SK-N-SH (cell line): Measurements from ENCODE around the gene OPCML. TPM values are rescaled to one million over a fixed set of nuclear protein-coding genes. Genes with fewer than 3 reads are reported as not detected.

ENCODE experiments used
- CTCF ChIA-PET: fragments of 300-600, 350-600 bp; formaldehyde crosslinking; extraction: SDS; loops from one replicate; lab custom pipeline; 2021; lab: Yijun Ruan, JAX
- POLR2A ChIA-PET: fragments of 350-600 bp; sonication (Branson Sonifier 250); formaldehyde crosslinking; extraction: SDS; loops from one replicate; lab custom pipeline; 2020; ENCODE audit warnings: antibody characterized with exemption, inconsistent platforms; lab: Yijun Ruan, JAX
- DNase-seq: peaks from one replicate; pipeline ENCODE4 v3.0.0; 2012
- H2AFZ ChIP-seq: fragments of 200-600 bp; sonication (generic); 2 replicates; pipeline ENCODE4 v1.8.1; 2016; ENCODE audit warnings: antibody characterized with exemption, mild to moderate bottlenecking, low read depth
- H3F3A ChIP-seq: fragments of 200-600 bp; sonication (generic); replicated peaks from 2 replicates; pipeline ENCODE3; 2016; ENCODE audit warnings: antibody characterized with exemption, mild to moderate bottlenecking; ENCODE audit not compliant: insufficient read depth
- H3K27ac ChIP-seq, 2 experiments: fragments of 200-500 bp in 1 of 2; fragments of 200-600 bp in 1 of 2; sonication (Bioruptor generic) in 1 of 2; sonication (generic), shearing (Covaris generic) in 1 of 2; 2 replicates each; pipeline versions ENCODE4 v1.5.1 to v1.6.1; 2014 to 2016; ENCODE audit warnings: low read depth in 2 of 2, inconsistent platforms in 1 of 2, low read length in 1 of 2, mild to moderate bottlenecking in 1 of 2, mixed read lengths in 1 of 2
- H3K27me3 ChIP-seq: fragments of 200-600 bp; sonication (generic), shearing (Covaris generic); 2 replicates; pipeline ENCODE4 v1.6.1; 2016; ENCODE audit warnings: mixed run types; ENCODE audit not compliant: insufficient read depth
- H3K36me3 ChIP-seq, 2 experiments: fragments of 200-500 bp in 1 of 2; fragments of 200-600 bp in 1 of 2; sonication (Bioruptor generic) in 1 of 2; sonication (generic) in 1 of 2; replicated peaks in 1 of 2; 2 replicates each; pipeline versions ENCODE3 to v1.5.1; 2014 to 2016; ENCODE audit warnings: low read length in 1 of 2, mild to moderate bottlenecking in 1 of 2; ENCODE audit not compliant: insufficient read depth in 2 of 2, control insufficient read depth in 1 of 2
- H3K4me1 ChIP-seq, 2 experiments: fragments of 200-500 bp in 1 of 2; fragments of 200-600 bp in 1 of 2; sonication (Bioruptor generic) in 1 of 2; sonication (generic), shearing (Covaris generic) in 1 of 2; 2 replicates each; pipeline versions ENCODE4 v1.5.1 to v1.6.1; 2014 to 2016; ENCODE audit warnings: low read depth in 1 of 2, low read length in 1 of 2, mixed run types in 1 of 2; ENCODE audit not compliant: insufficient read depth in 2 of 2, control insufficient read depth in 1 of 2
- H3K4me2 ChIP-seq: fragments of 200-600 bp; sonication (generic), shearing (Covaris generic); 2 replicates; pipeline ENCODE4 v1.6.1; 2017; ENCODE audit warnings: mixed run types
- H3K4me3 ChIP-seq, 2 experiments: fragments of 200-500 bp in 1 of 2; fragments of 200-600 bp in 1 of 2; sonication (Bioruptor generic) in 1 of 2; sonication (generic), shearing (Covaris generic) in 1 of 2; 2 replicates each; pipeline versions ENCODE4 v1.5.1 to v1.8.1; 2014 to 2016; ENCODE audit warnings: low read depth in 2 of 2, inconsistent platforms in 1 of 2, low read length in 1 of 2, mild to moderate bottlenecking in 1 of 2, mixed read lengths in 1 of 2, moderate library complexity in 1 of 2
- H3K79me2 ChIP-seq: fragments of 200-600 bp; sonication (generic); 2 replicates; pipeline ENCODE4 v1.8.1; 2017; ENCODE audit warnings: mild to moderate bottlenecking; ENCODE audit not compliant: insufficient read depth
- H3K9ac ChIP-seq: fragments of 200-600 bp; sonication (generic); 2 replicates; pipeline ENCODE4 v1.6.1; 2017; ENCODE audit warnings: mixed run types
- H3K9me2 ChIP-seq: fragments of 200-600 bp; sonication (generic); 2 replicates; pipeline ENCODE4 v1.6.1; 2017; ENCODE audit warnings: mixed run types
- H3K9me3 ChIP-seq: fragments of 200-600 bp; sonication (generic); 2 replicates; pipeline ENCODE4 v1.6.1; 2017; ENCODE audit warnings: mixed run types, mild to moderate bottlenecking, moderate library complexity
- H4K20me1 ChIP-seq: fragments of 200-600 bp; sonication (generic); 2 replicates; pipeline ENCODE4 v1.6.1; 2017; ENCODE audit warnings: mild to moderate bottlenecking, mixed run types; ENCODE audit not compliant: insufficient read depth
- CHD2 ChIP-seq: fragments of 150-350 bp; IDR thresholded peaks from 2 replicates; pipeline ENCODE4 v1.6.1; 2018; ENCODE audit warnings: low read length; ENCODE audit not compliant: partially characterized antibody
- CTCF ChIP-seq: fragments of 200-600 bp; sonication (generic); IDR thresholded peaks from 2 replicates; pipeline ENCODE4 v1.6.1; 2017; ENCODE audit warnings: antibody characterized with exemption, mild to moderate bottlenecking, moderate library complexity
- ELF1 ChIP-seq: IDR thresholded peaks from 2 replicates; pipeline ENCODE4 v1.4.0; 2012
- EP300 ChIP-seq, 2 experiments: IDR thresholded peaks; 2 replicates each; pipeline versions ENCODE4 v1.4.0 to v1.6.1; 2012; ENCODE audit warnings: borderline replicate concordance in 1 of 2, low read depth in 1 of 2, low read length in 1 of 2
- GATA2 ChIP-seq: sonication (generic); formaldehyde crosslinking; IDR thresholded peaks from 2 replicates; pipeline ENCODE4 v1.5.0; 2020; ENCODE audit warnings: mild to moderate bottlenecking, missing genetic modification reagents
- MAX ChIP-seq: IDR thresholded peaks from 2 replicates; pipeline ENCODE4 v1.4.0; 2012; ENCODE audit warnings: low read depth
- MEF2A ChIP-seq: IDR thresholded peaks from 2 replicates; pipeline ENCODE4 v1.4.0; 2012; ENCODE audit warnings: low read depth, borderline replicate concordance
- MXI1 ChIP-seq: IDR thresholded peaks from 2 replicates; pipeline ENCODE4 v1.6.1; 2012; ENCODE audit warnings: mild to moderate bottlenecking, low read depth, low read length, improper control_type of control experiment
- NRF1 ChIP-seq: IDR thresholded peaks from 2 replicates; pipeline ENCODE4 v1.6.1; 2012; ENCODE audit warnings: low read depth, mild to moderate bottlenecking, low read length
- PBX3 ChIP-seq: IDR thresholded peaks from 2 replicates; pipeline ENCODE4; 2012
- POLR2AphosphoS5 ChIP-seq: IDR thresholded peaks from 2 replicates; pipeline ENCODE4 v1.6.1; 2012; ENCODE audit warnings: low read depth, low read length
- RCOR1 ChIP-seq: fragments of 150-350 bp; IDR thresholded peaks from 2 replicates; pipeline ENCODE4 v1.6.1; 2017; ENCODE audit warnings: antibody characterized with exemption, low read length
- RFX5 ChIP-seq: IDR thresholded peaks from 2 replicates; pipeline ENCODE4 v1.6.1; 2012; ENCODE audit warnings: mild to moderate bottlenecking, improper control_type of control experiment, low read length
- TCF12 ChIP-seq: IDR thresholded peaks from 2 replicates; pipeline ENCODE4 v1.4.0; 2012
- TEAD4 ChIP-seq: IDR thresholded peaks from 2 replicates; pipeline ENCODE4 v1.4.0; 2012; ENCODE audit warnings: mild to moderate bottlenecking, borderline replicate concordance; ENCODE audit not compliant: insufficient read depth
- USF2 ChIP-seq: fragments of 150-350 bp; IDR thresholded peaks from 2 replicates; pipeline ENCODE4 v1.6.1; 2017; ENCODE audit warnings: antibody characterized with exemption, low read length, low read depth, borderline replicate concordance
- YY1 ChIP-seq: IDR thresholded peaks from 2 replicates; pipeline ENCODE4 v1.4.0; 2012; ENCODE audit warnings: low read depth, mild to moderate bottlenecking
- WGBS: methylation state at CpG from one replicate; pipeline ENCODE4 v1.1.6; 2017; ENCODE audit warnings: low lambda C conversion rate; 5-methylcytosine and 5-hydroxymethylcytosine counted together
- polyA plus RNA-seq, 3 experiments: library from polyadenylated mRNA; depleted of rRNA; stranded (reverse); fragments of >200 nt; gene quantifications; 2 replicates each; pipeline ENCODE4 v1.2.3, GENCODE V29; 2012
- TF ChIP-seq, protein P1 (sequence below): IDR thresholded peaks from 2 replicates; pipeline ENCODE4 v1.4.0; 2012; ENCODE audit warnings: low read depth, borderline replicate concordance

Gene OPCML
- polyA plus RNA-seq, 1 of the 3 experiments (the other 2 are of a cell fraction), result not detected

- no peaks in the 10 kb centered on the region for H3F3A ChIP-seq
- no peak for DNase-seq
- H3K4me3 ChIP-seq, result no peak overlapping the region
- no peak overlapping the region for H3K9ac ChIP-seq
- H3K9me2 ChIP-seq, result no peaks in the 10 kb centered on the region
- H3K27me3 ChIP-seq, result no peaks in the 10 kb centered on the region
- no peak overlapping the region for H3K27ac ChIP-seq
- ChIA-PET CTCF (interaction anchor here (1.0 kb wide), 1 partner anchor 121 kb away, joined by 3 read pairs; no protein-coding TSS in a partner anchor), POLR2A (no interaction called here)
- no peak overlapping the region for H3K4me2 ChIP-seq
- no peaks in the 10 kb centered on the region for H3K36me3 ChIP-seq
- H3K79me2 ChIP-seq, result no peaks in the 10 kb centered on the region
- 68% methylated on average over 5 of the region's 5 CpGs for WGBS
- no peak overlapping the region for H2AFZ ChIP-seq
- TF ChIP-seq CTCF, result no peak
- TF ChIP-seq TCF12, result no peak
- TF ChIP-seq, protein P1, sequence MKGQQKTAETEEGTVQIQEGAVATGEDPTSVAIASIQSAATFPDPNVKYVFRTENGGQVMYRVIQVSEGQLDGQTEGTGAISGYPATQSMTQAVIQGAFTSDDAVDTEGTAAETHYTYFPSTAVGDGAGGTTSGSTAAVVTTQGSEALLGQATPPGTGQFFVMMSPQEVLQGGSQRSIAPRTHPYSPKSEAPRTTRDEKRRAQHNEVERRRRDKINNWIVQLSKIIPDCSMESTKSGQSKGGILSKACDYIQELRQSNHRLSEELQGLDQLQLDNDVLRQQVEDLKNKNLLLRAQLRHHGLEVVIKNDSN, result no peak
- TF ChIP-seq NRF1, result no peak
- no peak for TF ChIP-seq EP300 (IDR thresholded peaks at IDR 0.05; ENCODE audit: borderline replicate concordance in 1 of 2, low read depth in 1 of 2, low read length in 1 of 2)
- H3K9me3 ChIP-seq, result no peaks in the 10 kb centered on the region
- H3K4me1 ChIP-seq, result peaks cover 0 to 3% of the 10 kb centered on the region in 2 experiments; a peak in 1 of 4 replicates
- no peaks in the 10 kb centered on the region for H4K20me1 ChIP-seq
Observed at GRCh38 chr11:132822276-132822675, 710.0 kb downstream of the OPCML start.

DNA sequence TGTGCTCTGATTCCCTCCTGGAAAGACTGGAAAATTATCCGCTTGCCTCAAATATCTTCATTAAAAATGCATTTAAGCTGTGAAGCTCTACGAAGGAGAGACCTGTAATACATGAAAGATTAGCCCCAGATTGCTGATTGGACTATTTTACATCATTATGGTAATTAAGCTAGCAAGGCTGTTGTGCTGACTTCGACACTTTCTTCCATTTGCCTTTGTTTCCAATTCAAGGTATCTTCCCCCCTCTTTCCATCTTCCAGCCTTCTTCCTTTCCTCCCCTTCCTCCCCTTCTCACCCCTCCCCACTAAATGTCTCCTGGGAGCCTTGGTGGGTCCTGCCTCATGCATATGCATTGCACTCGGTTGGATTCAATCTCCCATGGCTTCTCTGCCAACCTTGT lies 710.8 kb downstream of the OPCML start:
- CTCF ChIA-PET, result interaction anchor here (1.0 kb wide), 1 partner anchor 122 kb away, joined by 3 read pairs; no protein-coding TSS in a partner anchor

More for the DNA sequence above, 710.8 kb downstream of the OPCML start:
- H3K4me3 ChIP-seq, result no peak overlapping the region
- no peak for DNase-seq
- no peak overlapping the region for H3K9ac ChIP-seq
- TF ChIP-seq TEAD4, result no peak
- TF ChIP-seq CHD2, result no peak
- no peak for TF ChIP-seq RCOR1
- TF ChIP-seq MXI1, result no peak
- TF ChIP-seq USF2, result no peak
- TF ChIP-seq NRF1, result no peak
- TF ChIP-seq YY1, result no peak
- TF ChIP-seq POLR2AphosphoS5, result no peak
- TF ChIP-seq GATA2 (CRISPR knock-in tag), result no peak
- no peak for TF ChIP-seq MEF2A
- no peak for TF ChIP-seq ELF1
- TF ChIP-seq RFX5, result no peak
- no peak for TF ChIP-seq MAX
- TF ChIP-seq PBX3, result no peak
- POLR2A ChIA-PET, result no interaction called here
- H3K27me3 ChIP-seq, result no peaks in the 10 kb centered on the region
- no peaks in the 10 kb centered on the region for H3K79me2 ChIP-seq
- 29% methylated on average over 4 of the region's 4 CpGs for WGBS
- H3K27ac ChIP-seq, result no peak overlapping the region
- H3F3A ChIP-seq, result no peaks in the 10 kb centered on the region
- H3K4me1 ChIP-seq, result peaks cover 0 to 3% of the 10 kb centered on the region in 2 experiments; a peak in 1 of 4 replicates
- H3K9me2 ChIP-seq, result no peaks in the 10 kb centered on the region
- H3K36me3 ChIP-seq, result no peaks in the 10 kb centered on the region
- no peaks in the 10 kb centered on the region for H3K9me3 ChIP-seq
- no peak overlapping the region for H2AFZ ChIP-seq
- H4K20me1 ChIP-seq, result no peaks in the 10 kb centered on the region
- H3K4me2 ChIP-seq, result no peak overlapping the region
